Left renal pelvis (tissue), 4 donors: ENCODE results near the gene SF3B2. TPM values are rescaled to one million over a fixed set of nuclear protein-coding genes. Genes with fewer than 3 reads are reported as not detected.
A peak's percentile ranks its signal among the peaks of the same experiment; 100 is the strongest.
"Not testable (repeated sequence)": the region's sequence is repeated elsewhere in the genome, so short reads cannot be mapped to it uniquely, and the experiment has no call there.

Experiments
- DNase-seq, 4 donors: peaks; one replicate each; pipeline ENCODE4 v3.0.0-alpha.2; 2013; ENCODE audit warnings: low read depth in 4 of 4, low spot score in 3 of 4
- polyA plus RNA-seq, 4 donors: library from polyadenylated mRNA; unstranded; fragments of 120-200 nt; gene quantifications; one replicate each; pipeline ENCODE4 v1.2.1, GENCODE V29; 2013; ENCODE audit not compliant: insufficient read length in 4 of 4

SF3B2 gene, protein sequence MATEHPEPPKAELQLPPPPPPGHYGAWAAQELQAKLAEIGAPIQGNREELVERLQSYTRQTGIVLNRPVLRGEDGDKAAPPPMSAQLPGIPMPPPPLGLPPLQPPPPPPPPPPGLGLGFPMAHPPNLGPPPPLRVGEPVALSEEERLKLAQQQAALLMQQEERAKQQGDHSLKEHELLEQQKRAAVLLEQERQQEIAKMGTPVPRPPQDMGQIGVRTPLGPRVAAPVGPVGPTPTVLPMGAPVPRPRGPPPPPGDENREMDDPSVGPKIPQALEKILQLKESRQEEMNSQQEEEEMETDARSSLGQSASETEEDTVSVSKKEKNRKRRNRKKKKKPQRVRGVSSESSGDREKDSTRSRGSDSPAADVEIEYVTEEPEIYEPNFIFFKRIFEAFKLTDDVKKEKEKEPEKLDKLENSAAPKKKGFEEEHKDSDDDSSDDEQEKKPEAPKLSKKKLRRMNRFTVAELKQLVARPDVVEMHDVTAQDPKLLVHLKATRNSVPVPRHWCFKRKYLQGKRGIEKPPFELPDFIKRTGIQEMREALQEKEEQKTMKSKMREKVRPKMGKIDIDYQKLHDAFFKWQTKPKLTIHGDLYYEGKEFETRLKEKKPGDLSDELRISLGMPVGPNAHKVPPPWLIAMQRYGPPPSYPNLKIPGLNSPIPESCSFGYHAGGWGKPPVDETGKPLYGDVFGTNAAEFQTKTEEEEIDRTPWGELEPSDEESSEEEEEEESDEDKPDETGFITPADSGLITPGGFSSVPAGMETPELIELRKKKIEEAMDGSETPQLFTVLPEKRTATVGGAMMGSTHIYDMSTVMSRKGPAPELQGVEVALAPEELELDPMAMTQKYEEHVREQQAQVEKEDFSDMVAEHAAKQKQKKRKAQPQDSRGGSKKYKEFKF
- 100 to 1,000 TPM; 185 to 261 (median 236) TPM for polyA plus RNA-seq

- peak; percentile 91 to 96 (median 94) for DNase-seq
Measured at GRCh38 chr11:66051766-66052663, at the start of gene SF3B2. Gene SF3B2, plus strand, starts transcription at chr11:66052364. Its CDS starts 21 bp downstream, at chr11:66052385.

DNA sequence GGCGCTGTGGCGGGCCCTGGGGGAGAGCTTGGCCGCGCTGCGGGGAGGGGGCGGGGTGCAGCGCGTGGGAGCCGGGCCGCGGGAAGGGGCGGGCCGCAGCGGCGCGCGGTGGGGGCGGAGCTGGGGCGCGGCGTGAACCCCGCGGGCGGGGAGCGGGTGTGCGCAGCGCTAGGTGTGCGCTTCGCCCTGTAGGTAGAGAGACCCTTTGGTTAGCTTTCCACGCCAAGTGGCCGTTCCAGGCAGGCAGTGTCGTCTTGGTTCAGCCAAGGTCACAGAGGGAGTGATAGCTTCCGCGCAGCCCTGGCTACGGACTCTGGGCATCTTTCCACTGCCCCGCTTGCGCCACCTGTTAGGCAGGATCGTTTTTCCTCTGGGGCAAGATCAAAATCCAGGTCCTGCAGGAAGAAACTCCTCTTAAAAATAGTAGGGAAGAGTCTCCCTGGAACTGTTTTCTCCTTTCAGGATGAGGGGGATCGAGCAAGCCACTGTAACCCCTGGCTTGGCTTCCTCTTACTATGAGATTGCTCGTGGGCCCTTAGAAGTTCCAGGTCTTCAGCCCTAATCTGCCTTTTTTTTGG, 49.4 kb upstream of the SF3B2 start:
- no peak for DNase-seq

- DNase-seq: no peak
Measured at GRCh38 chr11:66003291-66003690, 48.9 kb upstream of the SF3B2 start.

DNA sequence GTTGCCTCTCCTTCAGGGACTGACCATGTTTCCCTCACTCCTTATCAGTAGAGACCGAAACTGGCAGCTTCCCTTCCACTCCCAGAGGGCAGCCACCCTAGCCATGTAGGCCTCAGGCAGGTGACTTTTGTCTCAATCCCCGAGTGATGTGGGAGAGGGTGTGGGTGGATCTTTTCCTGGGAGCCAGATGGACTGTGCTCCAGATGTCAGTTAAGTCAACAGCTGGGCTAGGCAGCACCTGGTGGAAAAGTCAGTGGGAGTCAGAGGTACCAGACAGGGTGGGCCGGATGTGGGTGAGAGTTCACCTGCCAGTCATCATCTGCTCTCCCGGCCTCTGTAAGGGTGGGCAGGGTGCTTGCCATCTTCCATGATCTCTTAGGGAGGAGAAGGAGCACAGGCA, 48.0 kb upstream of the SF3B2 start:
- no peak for DNase-seq

GRCh38 chr11:66006134-66006890, 45.9 kb upstream of the SF3B2 start:
- DNase-seq: no peak

DNA sequence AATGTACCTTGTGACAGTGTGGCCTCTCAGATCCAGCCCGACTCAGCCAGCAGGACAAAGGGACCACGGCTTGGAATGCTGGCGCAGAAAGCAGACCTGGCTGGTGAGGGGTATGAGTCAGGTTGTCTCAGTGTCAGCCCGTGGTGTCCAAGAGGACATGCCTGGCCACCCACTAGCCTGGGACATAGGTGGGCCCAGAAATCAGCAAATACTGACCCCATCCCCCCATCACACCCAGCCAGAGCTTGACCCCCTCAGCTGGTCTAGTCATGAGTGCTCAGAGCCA, 45.3 kb upstream of the SF3B2 start:
- DNase-seq: no peak

GRCh38 chr11:66007201-66007634, 44.9 kb upstream of the SF3B2 start:
- no peak for DNase-seq

DNA sequence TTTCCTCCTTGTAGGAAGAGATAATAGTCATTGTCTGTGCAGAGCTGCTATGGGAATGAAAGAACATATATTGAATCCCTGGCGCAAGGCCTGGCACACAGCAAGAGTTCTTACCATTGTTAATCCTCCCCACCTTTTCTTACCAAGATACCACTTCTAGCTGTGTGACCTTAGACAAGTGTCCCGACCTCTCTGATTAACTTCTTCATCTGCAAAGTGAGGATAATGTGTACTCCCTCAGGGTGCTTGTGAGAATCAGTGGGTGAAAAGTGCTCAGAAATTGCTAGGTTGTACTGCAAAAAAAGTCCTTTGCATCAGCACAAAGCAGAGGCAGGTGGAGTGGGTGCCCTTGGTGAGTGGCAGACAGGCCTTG, 44.1 kb upstream of the SF3B2 start:
- DNase-seq: no peak

GRCh38 chr11:66008468-66009101, 43.6 kb upstream of the SF3B2 start:
- no peak for DNase-seq

DNA sequence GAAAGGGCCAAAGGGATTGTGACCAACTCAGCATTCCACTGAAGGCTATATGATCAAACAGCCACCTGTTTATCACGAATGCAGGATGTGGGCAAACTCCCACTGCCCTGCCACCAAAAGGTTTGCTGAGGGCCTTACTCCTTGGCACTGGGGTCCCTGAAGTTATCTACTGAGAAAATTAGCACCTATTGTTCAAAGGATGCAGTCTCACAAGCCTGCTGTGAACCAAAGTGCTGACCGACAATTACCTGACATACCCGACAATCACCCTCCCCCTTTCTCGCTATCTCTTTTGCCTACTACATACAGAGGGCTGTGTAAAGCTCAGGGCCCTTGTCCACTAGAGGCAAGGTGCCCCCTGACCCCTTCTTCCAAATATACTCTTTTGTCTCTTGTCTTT, 42.1 kb upstream of the SF3B2 start:
- not testable (repeated sequence) for DNase-seq

DNA sequence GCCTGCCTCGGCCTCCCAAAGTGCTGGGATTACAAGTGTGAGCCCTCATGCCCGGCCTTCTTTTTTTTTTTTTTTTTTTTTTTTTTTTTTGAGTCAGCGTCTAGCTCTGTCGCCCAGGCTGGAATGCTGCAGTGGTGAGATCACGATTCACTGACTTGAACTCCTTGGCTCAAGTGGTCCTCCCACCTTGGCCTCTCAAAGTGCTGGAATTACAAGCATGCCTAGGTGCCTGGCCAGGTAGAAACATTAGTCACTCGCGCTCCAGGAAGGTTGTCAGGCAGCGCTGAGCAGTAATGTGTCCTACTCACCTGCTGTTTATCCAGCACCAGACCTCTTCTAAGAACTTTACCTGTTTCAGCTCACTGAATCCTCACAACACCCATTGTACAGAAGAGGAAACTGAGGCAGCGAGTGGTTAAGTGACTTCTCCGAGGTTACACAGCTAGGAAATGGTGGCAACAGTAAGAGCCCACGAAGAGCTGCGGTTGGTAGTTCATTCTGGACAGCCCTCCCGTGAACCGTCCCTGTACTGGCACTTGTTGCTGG, 40.9 kb upstream of the SF3B2 start:
- DNase-seq: no peak

GRCh38 chr11:66011785-66012303, 40.3 kb upstream of the SF3B2 start, which contains the start of gene CST6:
Gene CST6, plus strand, starts transcription at chr11:66012008. Its CDS starts 37 bp downstream, at chr11:66012045.
- no peak for DNase-seq

GRCh38 chr11:66012371-66012945, 39.7 kb upstream of the SF3B2 start:
- DNase-seq: no peak

GRCh38 chr11:66012946-66013761, 39.0 kb upstream of the SF3B2 start:
- no peak for DNase-seq

- DNase-seq: no peak
Measured at GRCh38 chr11:66013762-66014100, 38.4 kb upstream of the SF3B2 start.

DNA sequence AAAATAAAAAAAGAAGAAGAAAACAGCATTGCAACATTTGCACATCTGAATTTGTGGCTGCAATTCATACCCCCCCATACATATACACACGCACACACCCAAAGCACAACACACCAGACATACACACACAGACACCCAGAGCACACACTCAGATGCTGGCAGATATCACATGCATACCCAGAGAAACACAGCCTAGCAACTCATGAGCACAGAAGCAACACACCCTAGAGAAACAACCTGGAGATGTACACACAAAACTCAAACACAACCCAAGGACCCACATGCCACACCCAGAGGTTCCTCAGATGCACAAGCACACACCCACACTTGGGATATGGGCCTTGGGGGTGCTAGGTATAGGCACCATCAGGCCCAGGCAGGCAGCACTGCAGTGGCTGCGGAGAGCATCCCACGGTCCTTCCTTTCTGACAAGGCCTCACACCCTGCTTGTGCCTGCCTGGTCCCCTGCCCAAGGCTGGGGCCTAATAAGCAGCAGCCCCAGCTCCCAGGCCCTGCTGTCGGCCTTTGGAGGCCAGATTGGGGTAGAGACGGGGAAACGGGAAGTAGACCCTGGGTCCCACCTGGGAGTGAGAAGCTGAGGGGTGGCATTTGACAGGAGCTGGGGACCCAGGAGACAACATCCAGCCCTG, 37.2 kb upstream of the SF3B2 start:
- no peak for DNase-seq

- DNase-seq: no peak
Measured at GRCh38 chr11:66015454-66015881, 36.7 kb upstream of the SF3B2 start.
